Uterus (tissue), 4 donors: ENCODE data around the gene IL36G. TPM values are rescaled to one million over a fixed set of nuclear protein-coding genes. Genes with fewer than 3 reads are reported as not detected.

Experiments
- DNase-seq, 2 donors: peaks; one replicate each; pipeline ENCODE4 v3.0.0-alpha.2; 2019 to 2020
- H3K27ac ChIP-seq, 2 donors: fragments of 200-600 bp; sonication (generic); 1 replicate in 1 of 2; 2 replicates in 1 of 2; pipeline ENCODE4 v1.5.1; 2016 to 2018
- H3K27me3 ChIP-seq, 2 donors: fragments of 200-600 bp; sonication (generic); one replicate each; pipeline ENCODE4 v1.5.1; 2018 to 2019; ENCODE audit warnings: control low read depth in 1 of 2
- H3K36me3 ChIP-seq, 2 donors: fragments of 200-600 bp; sonication (generic); one replicate each; pipeline ENCODE4 v1.5.1; 2019; ENCODE audit warnings: control low read depth in 1 of 2
- H3K4me1 ChIP-seq, 2 donors: fragments of 200-600 bp; sonication (generic); one replicate each; pipeline ENCODE4 v1.5.1; 2018 to 2019; ENCODE audit warnings: control low read depth in 1 of 2
- H3K4me3 ChIP-seq, 2 donors: fragments of 200-600 bp; sonication (generic); 1 replicate in 1 of 2; 2 replicates in 1 of 2; pipeline ENCODE4 v1.5.1; 2018 to 2019; ENCODE audit warnings: mild to moderate bottlenecking in 1 of 2
- H3K9me3 ChIP-seq, 2 donors: fragments of 200-600 bp; sonication (generic); one replicate each; pipeline ENCODE4 v1.5.1; 2019; ENCODE audit warnings: control low read depth in 1 of 2
- CTCF ChIP-seq, 4 experiments: fragments of 200-600 bp in 2 of 4; fragments of 450-650 bp in 2 of 4; sonication (generic) in 2 of 4; IDR thresholded peaks; one replicate each; pipeline ENCODE4 v1.5.1; 2016 to 2019; ENCODE audit warnings: antibody characterized with exemption in 4 of 4, mild to moderate bottlenecking in 2 of 4, moderate library complexity in 1 of 4
- POLR2A ChIP-seq, 2 donors: fragments of 450-650 bp; IDR thresholded peaks; one replicate each; pipeline ENCODE4 v1.6.1; 2016; ENCODE audit warnings: antibody characterized with exemption in 2 of 2, mild to moderate bottlenecking in 1 of 2, moderate library complexity in 1 of 2
- intact Hi-C: fragments of 100-400 bp; cut with DNase I; formaldehyde crosslinking; loops from one replicate; pipeline ENCODE4 v1.15.1; 2023; ENCODE audit warnings: low total_unique reads
- total RNA-seq, 4 donors: library from RNA; depleted of rRNA in 3 of 4; stranded (reverse); fragments of >200 nt in 3 of 4; gene quantifications; one replicate each; pipeline versions ENCODE4 v1.1.0 to v1.2.4, GENCODE V29; 2014 to 2023
- donor health status: DM: yes; HTN: yes; CAD: no.

The IL36G gene
- total RNA-seq, 4 donors from 2014 or later, result not detected

- DNase-seq, result no peak
- intact Hi-C loops, result no loop called here
- H3K4me1 ChIP-seq, result no peaks in the 10 kb centered on the region
- peaks cover 0 to 4% of the 10 kb centered on the region in 2 donors for H3K27me3 ChIP-seq
- no peaks in the 10 kb centered on the region for H3K36me3 ChIP-seq
- no peaks in the 10 kb centered on the region for H3K9me3 ChIP-seq
- no peak overlapping the region for H3K27ac ChIP-seq
- TF ChIP-seq CTCF (IDR thresholded peaks at IDR 0.05) (no peak), POLR2A (IDR thresholded peaks at IDR 0.05) (no peak)
- H3K4me3 ChIP-seq, result no peak overlapping the region
These were observed 36.8 kb upstream of the IL36G start for GRCh38 chr2:112940859-112941625.

- H3K27ac ChIP-seq, result no peak overlapping the region
- H3K36me3 ChIP-seq, result no peaks in the 10 kb centered on the region
- peaks cover 0 to 4% of the 10 kb centered on the region in 2 donors for H3K27me3 ChIP-seq
- no peak overlapping the region for H3K4me3 ChIP-seq
- intact Hi-C loops, result no loop called here
- no peaks in the 10 kb centered on the region for H3K9me3 ChIP-seq
- no peak for TF ChIP-seq POLR2A (IDR thresholded peaks at IDR 0.05)
- TF ChIP-seq CTCF (IDR thresholded peaks at IDR 0.05), result peak in 3 of 4 experiments; percentile 24 to 38 (median 27)
- DNase-seq, result peak; percentile 20 to 23
- H3K4me1 ChIP-seq, result no peaks in the 10 kb centered on the region
These were observed 35.8 kb upstream of the IL36G start for GRCh38 chr2:112941753-112942653.

- Histone ChIP-seq H3K36me3 (no peaks in the 10 kb centered on the region), H3K27me3 (peaks cover 0 to 4% of the 10 kb centered on the region in 2 donors), H3K4me3 (no peak overlapping the region), H3K9me3 (no peaks in the 10 kb centered on the region), H3K4me1 (no peaks in the 10 kb centered on the region), H3K27ac (no peak overlapping the region)
- TF ChIP-seq POLR2A (IDR thresholded peaks at IDR 0.05), result no peak
- no peak for DNase-seq
- intact Hi-C loops, result no loop called here
These were observed 35.2 kb upstream of the IL36G start for GRCh38 chr2:112942654-112943002.

- TF ChIP-seq CTCF (IDR thresholded peaks at IDR 0.05) (no peak), POLR2A (IDR thresholded peaks at IDR 0.05) (no peak)
- H3K27me3 ChIP-seq, result peaks cover 0 to 4% of the 10 kb centered on the region in 2 donors
- no peaks in the 10 kb centered on the region for H3K36me3 ChIP-seq
- H3K27ac ChIP-seq, result no peak overlapping the region
- H3K9me3 ChIP-seq, result no peaks in the 10 kb centered on the region
- H3K4me1 ChIP-seq, result no peaks in the 10 kb centered on the region
- no peak for DNase-seq
- H3K4me3 ChIP-seq, result no peak overlapping the region
- intact Hi-C loops, result no loop called here
These were observed 32.8 kb upstream of the IL36G start for GRCh38 chr2:112944971-112945370.

- no peaks in the 10 kb centered on the region for H3K36me3 ChIP-seq
- intact Hi-C loops, result no loop called here
- DNase-seq, result no peak
- peaks cover 0 to 4% of the 10 kb centered on the region in 2 donors for H3K27me3 ChIP-seq
- H3K4me1 ChIP-seq, result no peaks in the 10 kb centered on the region
- H3K4me3 ChIP-seq, result no peak overlapping the region
- no peak for TF ChIP-seq POLR2A (IDR thresholded peaks at IDR 0.05)
- no peak for TF ChIP-seq CTCF (IDR thresholded peaks at IDR 0.05)
- no peaks in the 10 kb centered on the region for H3K9me3 ChIP-seq
- H3K27ac ChIP-seq, result no peak overlapping the region
These were observed 31.7 kb upstream of the IL36G start for GRCh38 chr2:112946086-112946485.
